Parathyroid adenoma (tissue), 2 donors: ENCODE measurements around the gene TEDC1.

Experiments used
- H2AFZ ChIP-seq: fragments of 300-600 bp; sonication (generic); one replicate; pipeline ENCODE4 v1.7.0; 2017; ENCODE audit warnings: antibody characterized with exemption, mild to moderate bottlenecking
- H3K27ac ChIP-seq: fragments of 300-600 bp; sonication (generic); one replicate; pipeline ENCODE4 v1.7.0; 2017
- H3K27me3 ChIP-seq: fragments of 300-600 bp; sonication (generic); one replicate; pipeline ENCODE4 v1.7.0; 2017; ENCODE audit warnings: low read length; ENCODE audit not compliant: control insufficient read depth, insufficient read depth
- H3K36me3 ChIP-seq: fragments of 300-600 bp; sonication (generic); one replicate; pipeline ENCODE4 v1.7.0; 2017; ENCODE audit warnings: low read length; ENCODE audit not compliant: control insufficient read depth, insufficient read depth
- H3K4me1 ChIP-seq: fragments of 300-600 bp; sonication (generic); one replicate; pipeline ENCODE4 v1.7.0; 2017; ENCODE audit warnings: control low read depth
- H3K4me2 ChIP-seq: fragments of 300-600 bp; sonication (generic); one replicate; pipeline ENCODE4 v1.7.0; 2017; ENCODE audit warnings: low read length
- H3K4me3 ChIP-seq: fragments of 300-600 bp; sonication (generic); one replicate; pipeline ENCODE4 v1.7.0; 2017; ENCODE audit warnings: low read depth, low read length
- H3K79me2 ChIP-seq: fragments of 300-600 bp; sonication (generic); one replicate; pipeline ENCODE4 v1.7.0; 2017; ENCODE audit warnings: control low read depth
- H3K9ac ChIP-seq: fragments of 300-600 bp; sonication (generic); one replicate; pipeline ENCODE4 v1.7.0; 2017; ENCODE audit warnings: mild to moderate bottlenecking
- H3K9me3 ChIP-seq: fragments of 300-600 bp; sonication (generic); one replicate; pipeline ENCODE4 v1.7.0; 2017; ENCODE audit warnings: low read length; ENCODE audit not compliant: control insufficient read depth
- TF ChIP-seq, protein P1 (sequence below): fragments of 300-600 bp; sonication (generic); IDR thresholded peaks from one replicate; pipeline ENCODE4 v1.7.0; 2017; ENCODE audit warnings: antibody characterized with exemption, mild to moderate bottlenecking
- donor health status: primary hyperparathyroidism.

Gene TEDC1

DNA sequence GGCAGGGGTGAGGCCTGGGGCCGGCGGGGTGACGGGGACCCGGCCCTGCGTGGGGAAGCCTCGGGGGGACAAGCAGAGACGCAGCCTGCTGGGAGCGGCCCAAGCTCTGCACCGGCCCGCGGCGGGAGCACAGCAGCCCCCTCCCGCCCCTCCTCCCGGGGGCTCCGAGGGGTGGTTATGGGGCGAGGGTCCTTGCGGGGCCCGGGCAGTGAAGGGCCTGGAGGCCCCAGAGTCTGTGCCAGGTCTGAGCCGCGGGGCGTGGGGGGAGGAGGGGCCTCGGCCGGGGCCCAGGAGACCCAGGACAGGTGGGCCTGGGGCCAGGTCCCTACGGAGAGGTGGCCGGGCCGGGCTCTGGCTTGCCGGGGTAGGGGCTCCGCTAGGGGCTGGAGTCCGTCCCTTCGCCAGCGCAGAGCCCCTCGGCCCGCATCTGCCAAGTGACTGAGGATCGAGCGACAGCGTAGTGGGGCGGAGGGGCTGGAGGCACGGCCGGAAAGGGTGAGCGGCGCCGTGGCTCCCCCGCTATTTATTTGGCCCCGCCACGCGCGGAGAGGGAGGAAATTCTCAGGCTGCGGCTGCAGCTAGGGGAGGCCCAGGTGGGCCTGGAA, 35.8 kb downstream of the TEDC1 start:
- Histone ChIP-seq H3K79me2 (no peaks in the 10 kb centered on the region), H3K27me3 (no peaks in the 10 kb centered on the region), H3K4me3 (peak overlapping the region; percentile 72), H3K4me2 (peak overlapping the region; percentile 98), H3K4me1 (peaks cover 6% of the 10 kb centered on the region), H2AFZ (peak overlapping the region; percentile 81), H3K27ac (peak overlapping the region; percentile 59), H3K9ac (peak overlapping the region; percentile 84), H3K36me3 (no peaks in the 10 kb centered on the region), H3K9me3 (no peaks in the 10 kb centered on the region)
- TF ChIP-seq, protein P1, sequence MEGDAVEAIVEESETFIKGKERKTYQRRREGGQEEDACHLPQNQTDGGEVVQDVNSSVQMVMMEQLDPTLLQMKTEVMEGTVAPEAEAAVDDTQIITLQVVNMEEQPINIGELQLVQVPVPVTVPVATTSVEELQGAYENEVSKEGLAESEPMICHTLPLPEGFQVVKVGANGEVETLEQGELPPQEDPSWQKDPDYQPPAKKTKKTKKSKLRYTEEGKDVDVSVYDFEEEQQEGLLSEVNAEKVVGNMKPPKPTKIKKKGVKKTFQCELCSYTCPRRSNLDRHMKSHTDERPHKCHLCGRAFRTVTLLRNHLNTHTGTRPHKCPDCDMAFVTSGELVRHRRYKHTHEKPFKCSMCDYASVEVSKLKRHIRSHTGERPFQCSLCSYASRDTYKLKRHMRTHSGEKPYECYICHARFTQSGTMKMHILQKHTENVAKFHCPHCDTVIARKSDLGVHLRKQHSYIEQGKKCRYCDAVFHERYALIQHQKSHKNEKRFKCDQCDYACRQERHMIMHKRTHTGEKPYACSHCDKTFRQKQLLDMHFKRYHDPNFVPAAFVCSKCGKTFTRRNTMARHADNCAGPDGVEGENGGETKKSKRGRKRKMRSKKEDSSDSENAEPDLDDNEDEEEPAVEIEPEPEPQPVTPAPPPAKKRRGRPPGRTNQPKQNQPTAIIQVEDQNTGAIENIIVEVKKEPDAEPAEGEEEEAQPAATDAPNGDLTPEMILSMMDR = no peak

DNA sequence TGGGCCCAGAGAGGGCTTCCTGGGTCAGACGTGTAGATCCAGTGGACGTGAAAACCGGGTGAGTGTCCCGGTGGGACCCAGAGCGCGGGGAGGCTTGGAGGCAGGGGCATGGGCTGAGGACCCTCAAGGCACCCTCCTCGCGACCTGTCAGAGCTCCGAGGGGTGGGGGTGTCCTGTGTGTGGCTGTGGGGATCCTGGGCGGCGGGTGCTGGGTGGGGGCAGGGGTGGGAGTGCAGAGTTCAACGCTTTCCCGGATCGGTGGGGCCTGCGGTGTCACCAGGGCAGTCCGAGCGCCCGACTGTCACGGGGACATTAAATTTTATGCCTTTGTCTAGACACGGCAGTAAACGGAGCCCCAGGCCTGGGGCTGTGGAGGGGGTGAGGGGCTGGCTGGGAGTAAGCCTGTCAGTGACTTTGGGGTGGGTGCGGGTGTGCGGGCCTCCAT, 36.4 kb downstream of the TEDC1 start:
- Histone ChIP-seq H3K9me3 (no peaks in the 10 kb centered on the region), H3K27ac (peak overlapping the region; percentile 68), H3K4me2 (peak overlapping the region; percentile 98), H3K27me3 (no peaks in the 10 kb centered on the region), H3K4me3 (peak overlapping the region; percentile 72), H3K9ac (peak overlapping the region; percentile 84), H2AFZ (peak overlapping the region; percentile 92), H3K79me2 (no peaks in the 10 kb centered on the region), H3K36me3 (no peaks in the 10 kb centered on the region), H3K4me1 (peaks cover 6% of the 10 kb centered on the region)
- TF ChIP-seq, protein P1 = no peak

DNA sequence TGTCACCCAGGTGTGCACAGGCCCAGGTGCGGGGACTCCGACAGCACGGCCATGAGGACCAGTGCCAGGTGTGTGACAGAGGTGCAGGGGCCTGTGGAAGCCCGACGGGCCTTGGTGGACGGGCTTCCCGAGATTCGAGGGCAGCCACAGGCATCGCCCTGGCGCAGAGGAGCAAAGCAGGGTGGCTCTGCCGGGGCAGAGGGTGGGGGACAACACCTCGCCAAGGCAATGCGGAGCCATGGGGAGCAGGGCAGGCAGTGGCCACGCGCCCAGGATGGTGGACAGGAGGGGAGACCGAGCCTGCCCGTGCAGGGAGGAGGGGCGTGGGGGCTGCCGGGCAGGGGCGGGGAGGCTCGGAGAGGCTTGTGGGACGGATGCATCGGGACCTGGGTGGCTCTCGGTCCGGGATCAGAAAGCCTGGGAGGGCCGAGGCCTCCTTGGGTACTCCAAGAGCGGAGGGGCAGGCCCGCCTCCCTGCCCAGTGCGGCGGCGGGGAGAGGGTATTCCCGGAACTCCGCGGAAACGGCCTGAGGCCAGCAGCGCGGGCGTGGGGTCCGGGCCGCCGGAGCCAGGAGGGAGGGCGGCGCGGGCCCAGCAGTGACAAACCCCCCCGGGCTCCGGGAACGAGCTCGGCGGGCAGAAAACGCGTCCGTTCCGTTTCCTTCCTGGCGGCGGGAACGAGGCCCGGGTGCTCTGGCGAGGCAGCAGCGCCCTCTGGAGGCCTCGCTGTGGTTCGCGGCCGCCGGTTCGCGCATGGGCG, 37.0 kb downstream of the TEDC1 start:
- Histone ChIP-seq H3K36me3 (no peaks in the 10 kb centered on the region), H3K27me3 (no peaks in the 10 kb centered on the region), H3K9ac (no peak overlapping the region), H3K4me2 (peak overlapping the region; percentile 98), H3K27ac (peak overlapping the region; percentile 68), H3K4me1 (peaks cover 6% of the 10 kb centered on the region), H3K9me3 (no peaks in the 10 kb centered on the region), H2AFZ (peak overlapping the region; percentile 92), H3K79me2 (no peaks in the 10 kb centered on the region), H3K4me3 (peak overlapping the region; percentile 72)
- TF ChIP-seq, protein P1 = peak; percentile 84

DNA sequence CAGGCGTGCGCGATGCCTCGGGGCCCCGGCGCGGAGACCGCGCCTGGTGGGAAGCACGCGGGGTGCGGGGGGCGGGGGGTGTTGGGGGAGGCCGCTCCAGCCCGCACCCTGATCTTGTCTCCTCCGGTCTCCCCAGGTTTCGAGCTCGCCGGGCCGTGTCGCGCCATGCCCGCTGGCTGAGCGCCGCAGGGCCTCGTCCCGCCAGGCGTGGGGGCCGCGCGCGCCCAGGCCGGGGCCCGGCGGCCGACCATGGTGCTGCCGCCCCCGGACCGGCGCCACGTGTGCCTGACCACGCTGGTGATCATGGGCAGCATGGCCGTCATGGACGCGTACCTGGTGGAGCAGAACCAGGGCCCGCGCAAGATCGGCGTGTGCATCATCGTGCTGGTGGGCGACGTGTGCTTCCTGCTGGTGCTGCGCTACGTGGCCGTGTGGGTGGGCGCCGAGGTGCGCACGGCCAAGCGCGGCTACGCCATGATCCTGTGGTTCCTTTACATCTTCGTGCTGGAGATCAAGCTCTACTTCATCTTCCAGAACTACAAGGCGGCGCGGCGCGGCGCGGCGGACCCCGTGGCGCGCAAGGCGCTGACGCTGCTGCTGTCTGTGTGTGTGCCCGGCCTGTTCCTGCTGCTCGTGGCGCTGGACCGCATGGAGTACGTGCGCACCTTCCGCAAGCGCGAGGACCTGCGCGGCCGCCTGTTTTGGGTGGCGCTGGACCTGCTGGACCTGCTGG, 37.7 kb downstream of the TEDC1 start:
- no peaks in the 10 kb centered on the region for H3K36me3 ChIP-seq
- no peaks in the 10 kb centered on the region for H3K27me3 ChIP-seq
- H3K4me2 ChIP-seq = no peak overlapping the region
- no peak overlapping the region for H3K27ac ChIP-seq
- H2AFZ ChIP-seq = no peak overlapping the region
- H3K4me3 ChIP-seq = no peak overlapping the region
- H3K79me2 ChIP-seq = no peaks in the 10 kb centered on the region
- TF ChIP-seq, protein P1 = no peak
- no peak overlapping the region for H3K9ac ChIP-seq
- peaks cover 6% of the 10 kb centered on the region for H3K4me1 ChIP-seq
- no peaks in the 10 kb centered on the region for H3K9me3 ChIP-seq
